ENCODE data around the gene NOP9.

NOP9 gene

GRCh38 chr14:24266344-24267244, 33.1 kb upstream of the NOP9 start:
- H3K27ac ChIP-seq, result no peak overlapping the region
- TF ChIP-seq CTCF (IDR thresholded peaks at IDR 0.05) (no peak), ZFX (IDR thresholded peaks at IDR 0.05; ENCODE audit: borderline replicate concordance) (no peak)

GRCh38 chr14:24267516-24267915, 32.1 kb upstream of the NOP9 start:
- no peak for TF ChIP-seq ZFX (IDR thresholded peaks at IDR 0.05; ENCODE audit: borderline replicate concordance)
- no peak for TF ChIP-seq CTCF (IDR thresholded peaks at IDR 0.05)
- no peak overlapping the region for H3K27ac ChIP-seq

GRCh38 chr14:24268225-24268624, 31.4 kb upstream of the NOP9 start:
- H3K27ac ChIP-seq, result no peak overlapping the region
- no peak for TF ChIP-seq ZFX (IDR thresholded peaks at IDR 0.05; ENCODE audit: borderline replicate concordance)
- no peak for TF ChIP-seq CTCF (IDR thresholded peaks at IDR 0.05)

- no peak overlapping the region for H3K27ac ChIP-seq
- TF ChIP-seq CTCF (IDR thresholded peaks at IDR 0.05) (no peak), ZFX (IDR thresholded peaks at IDR 0.05; ENCODE audit: borderline replicate concordance) (no peak)
These were observed 30.3 kb upstream of the NOP9 start for GRCh38 chr14:24269368-24269767.

- H3K27ac ChIP-seq, result no peak overlapping the region
- TF ChIP-seq CTCF (IDR thresholded peaks at IDR 0.05) (no peak), ZFX (IDR thresholded peaks at IDR 0.05; ENCODE audit: borderline replicate concordance) (no peak)
These were observed 29.6 kb upstream of the NOP9 start for GRCh38 chr14:24269910-24270536.

- peak overlapping the region; percentile 91 for H3K27ac ChIP-seq
- TF ChIP-seq CTCF (IDR thresholded peaks at IDR 0.05), result no peak
- TF ChIP-seq ZFX (IDR thresholded peaks at IDR 0.05; ENCODE audit: borderline replicate concordance), result no peak
These were observed 29.0 kb upstream of the NOP9 start for GRCh38 chr14:24270537-24271133.

All from 22Rv1 (cell line).